Left kidney (tissue), 2 donors: Measurements from ENCODE around the gene LMO7. TPM values are rescaled to one million over a fixed set of nuclear protein-coding genes. Genes with fewer than 3 reads are reported as not detected.
A peak's percentile ranks its signal among the peaks of the same experiment; 100 is the strongest.

ENCODE experiments used
- DNase-seq: peaks from one replicate; pipeline ENCODE4 v3.0.0-alpha.2; 2013
- polyA plus RNA-seq: library from polyadenylated mRNA; unstranded; fragments of 120-200 nt; gene quantifications from one replicate; pipeline ENCODE4 v1.2.1, GENCODE V29; 2013; ENCODE audit not compliant: insufficient read length

The LMO7 gene
- polyA plus RNA-seq, 1 donor, result 108 TPM

GRCh38 chr13:75801388-75801945, 165.3 kb downstream of the LMO7 start:
- DNase-seq, result no peak

GRCh38 chr13:75802161-75802560, 166.0 kb downstream of the LMO7 start:
- DNase-seq, result no peak

- DNase-seq, result no peak
These were observed 167.1 kb downstream of the LMO7 start for GRCh38 chr13:75803164-75803611.

GRCh38 chr13:75804054-75804453, 167.9 kb downstream of the LMO7 start:
- no peak for DNase-seq

- DNase-seq, result no peak
These were observed 168.5 kb downstream of the LMO7 start for GRCh38 chr13:75804605-75805004.

GRCh38 chr13:75806117-75806516, 170.0 kb downstream of the LMO7 start:
- no peak for DNase-seq

GRCh38 chr13:75811361-75811760, 175.2 kb downstream of the LMO7 start:
- no peak for DNase-seq

- DNase-seq, result no peak
These were observed 175.7 kb downstream of the LMO7 start for GRCh38 chr13:75811841-75812240.

GRCh38 chr13:75812751-75813181, 176.6 kb downstream of the LMO7 start:
- no peak for DNase-seq

GRCh38 chr13:75813323-75813722, 177.2 kb downstream of the LMO7 start:
- no peak for DNase-seq

GRCh38 chr13:75818179-75818967, 182.2 kb downstream of the LMO7 start:
- peak; percentile 20 for DNase-seq

GRCh38 chr13:75818968-75819225, 182.8 kb downstream of the LMO7 start:
- no peak for DNase-seq

GRCh38 chr13:75825161-75825560, 189.0 kb downstream of the LMO7 start:
- DNase-seq, result no peak

GRCh38 chr13:75825594-75825993, 189.5 kb downstream of the LMO7 start:
- DNase-seq, result no peak

- no peak for DNase-seq
These were observed 190.3 kb downstream of the LMO7 start for GRCh38 chr13:75826391-75826790.

GRCh38 chr13:75829830-75830229, 193.7 kb downstream of the LMO7 start:
- no peak for DNase-seq

- no peak for DNase-seq
These were observed 194.7 kb downstream of the LMO7 start for GRCh38 chr13:75830842-75831241.

- no peak for DNase-seq
These were observed 195.3 kb downstream of the LMO7 start for GRCh38 chr13:75831389-75831788.

GRCh38 chr13:75832812-75833211, 196.7 kb downstream of the LMO7 start:
- DNase-seq, result no peak

GRCh38 chr13:75836441-75836840, 200.3 kb downstream of the LMO7 start:
- no peak for DNase-seq

GRCh38 chr13:75838366-75839005, 202.4 kb downstream of the LMO7 start:
- DNase-seq, result no peak

- DNase-seq, result no peak
These were observed 203.3 kb downstream of the LMO7 start for GRCh38 chr13:75839406-75839805.

GRCh38 chr13:75841905-75842304, 205.8 kb downstream of the LMO7 start:
- DNase-seq, result no peak

GRCh38 chr13:75843074-75843473, 206.9 kb downstream of the LMO7 start:
- DNase-seq, result no peak
